Measurements from ENCODE around the gene CALR. TPM values are rescaled to one million over a fixed set of nuclear protein-coding genes. Genes with fewer than 3 reads are reported as not detected.

CALR gene
- total RNA-seq, 1 experiment from 2014 or later, result 1,088 TPM

- no peak for TF ChIP-seq ATF2 (CRISPR knock-in tag; IDR thresholded peaks at IDR 0.05; ENCODE audit: borderline replicate concordance, low read depth)
- no peak for TF ChIP-seq HMGA2 (CRISPR knock-in tag; IDR thresholded peaks at IDR 0.05)
These were observed 1.8 kb upstream of the CALR start (continued) for GRCh38 chr19:12936582-12936981.

- ATAC-seq, result peak; percentile 11
- Mint-ChIP-seq H3K27me3 (ENCODE audit: low read depth) (no peaks in the 10 kb centered on the region), H3K4me1 (peaks cover 42% of the 10 kb centered on the region), H3K4me3 (peak overlapping the region; percentile 99), H3K9me3 (no peaks in the 10 kb centered on the region), H3K27ac (peak overlapping the region; percentile 91), H3K36me3 (peaks cover 43% of the 10 kb centered on the region)
- peak; percentile 58 for DNase-seq (ENCODE audit: low spot score)
- ChIA-PET POLR2A (interaction anchor here (0.6 to 2.0 kb wide), 6 partner anchors 13 to 180 kb away, joined by 3 to 13 read pairs (median 6); partner anchors contain the start of genes GCDH, MAST1 and SYCE2), CTCF (interaction anchor here (0.6 to 1.7 kb wide), 15 partner anchors 9 to 1462 kb away, joined by 3 to 22 read pairs (median 4); partner anchors contain the start of gene RAD23A)
- TF ChIP-seq NR2C2 (CRISPR knock-in tag; IDR thresholded peaks at IDR 0.05) (no peak), PRDM15 (CRISPR knock-in tag; IDR thresholded peaks at IDR 0.05) (peak; percentile 95), SP1 (CRISPR knock-in tag; conservative IDR thresholded peaks at IDR 0.05) (peak; percentile 28; the same call in 1 of the 2 replicates), TCF7 (CRISPR knock-in tag; IDR thresholded peaks at IDR 0.05; ENCODE audit: low read depth) (no peak), IRF1 (CRISPR knock-in tag; IDR thresholded peaks at IDR 0.05) (no peak), USF1 (CRISPR knock-in tag; IDR thresholded peaks at IDR 0.05) (peak; percentile 91), STAT6 (CRISPR knock-in tag; conservative IDR thresholded peaks at IDR 0.05; ENCODE audit: low read depth) (no peak), PREB (CRISPR knock-in tag; IDR thresholded peaks at IDR 0.05; ENCODE audit: borderline replicate concordance) (no peak), RORB (CRISPR knock-in tag; IDR thresholded peaks at IDR 0.05) (no peak), ZNF138 (CRISPR knock-in tag; conservative IDR thresholded peaks at IDR 0.05) (no peak), TEAD1 (CRISPR knock-in tag; IDR thresholded peaks at IDR 0.05) (no peak), SMAD4 (CRISPR knock-in tag; IDR thresholded peaks at IDR 0.05) (no peak), CDX4 (CRISPR knock-in tag; IDR thresholded peaks at IDR 0.05; ENCODE audit: borderline replicate concordance) (no peak), CTCF (IDR thresholded peaks at IDR 0.05) (no peak), ZNF232 (CRISPR knock-in tag; IDR thresholded peaks at IDR 0.05) (no peak), USF2 (CRISPR knock-in tag; IDR thresholded peaks at IDR 0.05) (peak; percentile 92), TP53 (CRISPR knock-in tag; IDR thresholded peaks at IDR 0.05) (no peak)
These were observed 1.1 kb upstream of the CALR start for GRCh38 chr19:12937093-12937926.
